HG03342 (cell line): ENCODE results near the gene GJA9.
"Not testable (repeated sequence)": the region's sequence is repeated elsewhere in the genome, so short reads cannot be mapped to it uniquely, and the experiment has no call there.

Experiments
- ATAC-seq: cut with Tn5 transposase; IDR thresholded peaks from one replicate; pipeline ENCODE4 v1.9.1; 2021; ENCODE audit warnings: mild to moderate bottlenecking, moderate library complexity; ENCODE audit not compliant: unreplicated experiment

GJA9 gene

DNA sequence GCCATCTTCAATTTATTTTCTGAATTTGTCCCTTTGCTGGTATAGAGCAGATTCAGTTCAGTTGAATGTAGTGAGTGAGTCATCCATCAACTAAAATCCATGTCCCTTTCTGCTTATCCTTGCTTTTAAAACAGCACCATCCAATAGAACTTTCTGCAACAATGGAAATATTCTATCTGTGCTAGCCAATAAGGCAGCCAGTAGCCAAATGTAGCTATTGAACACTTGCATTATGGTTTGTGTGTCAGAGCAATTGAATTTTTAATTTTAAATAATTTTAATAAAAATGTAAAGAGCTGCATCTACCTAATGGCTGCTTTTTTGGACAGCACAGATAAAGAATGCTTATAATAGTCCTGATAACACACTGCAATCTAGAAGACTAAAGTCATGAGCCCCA lies at the start of gene GJA9:
TSS of gene GJA9 (minus strand) at position 101 of the 400 bp plus-strand sequence. CDS start 5,489 bp downstream, outside the sequence.
- ATAC-seq: no peak

DNA sequence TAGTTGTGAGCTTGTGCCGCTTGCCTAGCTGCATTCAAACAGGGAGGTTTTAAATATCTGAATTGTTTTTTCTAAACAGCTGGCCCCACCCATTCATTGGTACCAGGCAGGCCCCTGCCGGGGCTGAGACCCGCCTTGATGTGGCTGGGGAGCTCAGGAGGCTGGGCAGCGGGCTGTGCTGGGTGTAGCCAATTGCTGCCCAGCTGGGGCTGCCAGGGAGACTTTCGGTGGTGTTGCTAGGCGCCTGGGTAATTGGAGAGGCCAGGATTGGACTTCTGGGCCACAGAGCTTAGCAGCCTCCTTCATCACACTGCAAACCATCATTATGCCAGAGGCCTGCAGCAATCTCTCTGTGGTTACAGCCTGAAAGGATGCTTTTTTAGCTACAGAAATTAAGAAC lies 48.1 kb upstream of the GJA9 start:
- no peak for ATAC-seq

DNA sequence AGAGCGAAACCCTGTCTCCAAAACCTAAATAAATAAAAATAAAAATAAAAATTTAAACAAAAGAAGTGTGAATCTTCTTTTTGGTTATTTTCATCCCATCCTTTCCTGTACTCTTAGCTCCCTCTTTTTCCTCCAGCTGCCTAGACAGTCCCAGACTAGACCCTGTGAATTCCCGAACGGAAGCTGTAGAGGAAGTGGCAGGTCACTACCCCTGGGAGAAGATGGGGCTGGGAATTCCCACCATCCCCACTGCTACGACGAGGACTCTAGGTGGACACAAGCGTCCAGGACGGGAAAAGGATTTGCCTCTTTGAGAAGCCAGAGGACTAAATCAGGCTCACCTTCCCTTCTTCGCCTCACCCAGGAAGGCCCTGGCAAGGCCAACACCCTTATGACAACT lies 47.7 kb upstream of the GJA9 start:
- no peak for ATAC-seq

DNA sequence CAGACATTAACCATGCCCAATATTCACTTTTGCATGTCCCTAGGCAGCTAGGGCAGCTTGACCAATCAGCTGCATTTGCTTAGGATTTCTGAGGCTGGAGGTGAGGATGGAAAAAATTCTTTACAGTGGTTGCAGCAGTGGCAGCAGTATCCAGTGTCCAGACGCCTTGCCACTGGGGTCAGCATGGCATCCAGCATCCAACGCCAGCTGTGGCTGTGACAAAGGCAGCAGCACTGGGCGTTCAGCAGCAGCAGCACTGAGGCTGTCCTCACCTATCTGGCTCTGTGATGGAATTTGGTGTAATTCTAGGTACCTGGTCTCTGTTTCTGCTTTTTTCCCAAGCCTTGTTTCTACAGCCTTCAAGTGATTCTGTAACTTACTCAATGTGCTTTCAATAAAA lies 44.7 kb upstream of the GJA9 start:
- ATAC-seq: no peak

DNA sequence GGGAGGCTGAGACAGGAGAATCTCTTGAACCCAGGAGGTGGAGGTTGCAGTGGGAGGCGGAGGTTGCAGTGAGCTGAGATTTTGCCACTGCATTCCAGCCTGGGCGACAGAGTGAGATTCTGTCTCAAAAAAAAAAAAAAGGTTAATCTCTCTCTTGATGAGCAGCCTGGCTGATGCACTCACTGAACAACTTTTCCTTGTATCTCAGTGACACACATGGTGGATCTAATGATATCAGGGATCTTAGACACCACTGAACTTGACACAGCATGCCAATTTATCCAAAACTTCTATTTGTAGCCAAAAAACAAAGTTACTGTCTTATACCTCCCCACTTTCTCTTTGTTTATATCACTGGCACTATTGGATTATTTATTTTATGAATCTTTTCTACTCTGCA lies 44.0 kb upstream of the GJA9 start:
- no peak for ATAC-seq

DNA sequence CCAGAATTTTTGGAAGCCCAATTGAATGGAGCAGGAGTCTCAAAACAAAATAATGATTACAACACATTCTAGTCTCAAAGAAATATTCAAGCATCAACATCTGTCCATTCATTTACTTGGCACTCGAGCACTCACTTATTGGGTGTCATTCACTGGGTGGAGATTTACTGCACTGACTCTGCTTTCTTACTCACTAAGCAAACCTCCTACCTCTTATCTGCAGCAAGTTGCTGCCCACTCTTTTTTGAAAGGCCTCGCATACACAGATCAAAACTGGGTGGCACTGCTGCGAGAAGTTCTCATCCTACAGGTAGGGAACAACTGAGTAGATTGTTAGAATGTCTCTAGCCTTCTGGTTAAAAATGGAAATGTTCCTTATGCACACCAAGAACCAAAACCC lies 42.2 kb upstream of the GJA9 start:
- no peak for ATAC-seq

DNA sequence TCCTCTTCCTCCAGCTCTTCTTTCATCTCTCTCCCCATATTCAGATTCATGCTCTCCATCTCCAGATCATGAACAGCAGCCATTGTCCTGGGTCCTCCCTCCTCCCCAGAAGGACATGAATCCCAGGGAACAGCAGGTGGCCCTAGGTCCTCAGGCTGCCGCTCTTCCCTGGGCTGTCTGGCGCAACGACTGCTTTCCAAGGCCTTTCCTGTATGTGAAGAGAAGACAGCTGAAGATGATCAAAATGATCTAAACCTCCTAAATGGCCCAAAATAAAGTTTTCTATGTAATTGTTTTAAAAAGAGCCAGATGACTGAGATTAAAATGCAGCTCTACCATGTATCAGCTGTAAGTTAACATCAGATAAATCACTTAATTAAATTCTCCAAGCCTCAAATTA lies 37.7 kb upstream of the GJA9 start:
- no peak for ATAC-seq

DNA sequence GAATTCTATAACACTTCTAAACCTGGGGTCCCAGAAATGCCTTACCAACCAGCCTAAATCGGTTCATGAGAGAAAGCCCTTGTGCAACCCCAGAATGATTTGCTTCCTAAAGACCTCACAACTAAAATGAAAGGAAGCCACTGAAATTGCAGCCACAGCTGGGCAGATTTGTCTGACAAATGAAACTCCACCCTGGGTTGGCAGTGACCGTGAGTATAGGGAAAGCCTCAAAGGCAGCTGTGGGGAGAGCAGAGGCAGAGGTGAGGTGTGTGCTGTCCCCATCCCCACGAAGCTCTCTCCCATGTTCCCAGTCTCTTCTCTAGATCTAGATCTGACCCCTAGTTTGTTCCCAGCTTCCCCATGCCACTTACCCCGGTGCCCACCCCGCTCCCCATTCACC lies 37.2 kb upstream of the GJA9 start:
- no peak for ATAC-seq

DNA sequence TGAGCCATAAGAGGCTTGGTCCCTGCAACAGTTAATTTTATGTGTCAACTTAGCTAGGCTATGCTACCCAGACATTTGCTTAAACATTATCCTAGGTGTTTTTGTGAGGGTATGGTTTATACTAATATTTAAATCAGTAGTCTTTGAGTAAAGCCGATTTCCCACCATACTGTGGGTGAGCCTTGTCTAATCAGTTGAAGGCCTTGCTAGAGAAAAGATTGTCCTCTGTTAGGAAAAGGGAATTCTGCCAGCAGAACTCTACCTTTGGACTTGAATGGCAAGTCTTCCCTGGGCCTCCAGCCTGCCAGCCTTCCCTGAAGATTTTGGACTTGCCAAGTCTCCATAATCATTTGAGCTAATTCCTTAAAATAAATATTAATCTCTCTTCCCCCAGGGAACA lies 36.4 kb upstream of the GJA9 start:
- ATAC-seq: no peak

DNA sequence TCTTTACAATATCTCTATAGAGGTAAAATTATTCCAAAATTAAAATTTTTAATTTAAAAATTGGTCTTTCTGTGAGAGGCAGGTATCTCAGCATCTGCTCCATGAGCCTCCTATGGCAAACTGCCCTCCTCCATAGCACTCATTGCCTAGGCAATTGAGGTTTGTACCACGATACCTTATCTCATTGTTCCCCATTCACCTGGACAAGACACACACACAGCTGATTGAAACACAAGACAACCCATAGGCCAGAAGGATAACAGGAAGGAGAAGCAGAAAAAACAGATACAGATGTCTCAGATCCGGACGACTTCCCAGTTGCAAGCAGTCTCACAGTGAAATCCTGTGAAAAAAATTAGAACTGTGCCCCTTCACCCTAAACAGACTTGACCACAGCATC lies 36.0 kb upstream of the GJA9 start:
- ATAC-seq: no peak

DNA sequence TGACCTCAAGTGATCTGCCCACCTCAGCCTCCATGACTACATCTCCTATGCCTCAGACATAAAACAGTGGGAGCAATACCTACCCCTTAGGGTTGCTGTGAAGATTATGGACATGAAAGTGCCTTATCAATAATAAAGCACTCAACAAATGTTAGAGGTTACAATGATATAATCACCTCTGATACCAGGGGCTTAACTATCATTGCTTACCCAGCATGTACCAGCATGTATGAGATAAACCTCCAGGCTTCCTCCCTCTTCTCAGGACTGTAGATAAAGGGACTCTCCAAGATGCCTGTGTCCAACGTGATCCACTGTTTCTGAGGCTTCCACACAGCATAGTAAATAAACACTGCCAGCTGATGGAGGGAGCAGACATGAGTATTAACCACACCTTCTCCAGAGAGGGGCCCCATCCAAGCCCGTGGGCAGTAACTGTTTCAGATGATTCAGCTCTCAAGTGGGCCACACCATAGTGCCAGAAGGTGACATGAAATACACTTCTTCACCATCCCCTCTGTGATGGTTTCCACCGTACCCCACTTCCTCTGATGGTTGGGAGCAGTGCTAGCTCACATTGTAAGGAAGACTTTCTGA lies 34.1 kb upstream of the GJA9 start:
- ATAC-seq: no peak

DNA sequence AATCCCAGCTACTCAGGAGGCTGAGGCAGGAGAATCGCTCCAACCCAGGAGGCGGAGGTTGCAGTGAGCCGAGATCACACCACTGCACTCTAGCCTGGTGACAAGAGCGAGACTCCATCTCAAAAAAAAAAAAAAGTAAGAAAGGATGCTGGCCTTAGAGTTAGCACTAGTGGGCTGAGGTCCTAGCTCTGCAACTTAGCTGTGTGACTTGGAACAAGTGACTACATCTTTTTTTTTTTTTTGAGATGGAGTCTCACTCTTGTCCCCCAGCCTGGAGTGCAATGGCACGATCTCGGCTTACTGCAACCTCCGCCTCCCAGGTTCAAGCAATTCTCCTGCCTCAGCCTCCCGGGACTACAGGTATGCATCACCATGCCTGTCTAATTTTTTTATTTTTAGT lies 33.5 kb upstream of the GJA9 start:
- ATAC-seq: not testable (repeated sequence)

DNA sequence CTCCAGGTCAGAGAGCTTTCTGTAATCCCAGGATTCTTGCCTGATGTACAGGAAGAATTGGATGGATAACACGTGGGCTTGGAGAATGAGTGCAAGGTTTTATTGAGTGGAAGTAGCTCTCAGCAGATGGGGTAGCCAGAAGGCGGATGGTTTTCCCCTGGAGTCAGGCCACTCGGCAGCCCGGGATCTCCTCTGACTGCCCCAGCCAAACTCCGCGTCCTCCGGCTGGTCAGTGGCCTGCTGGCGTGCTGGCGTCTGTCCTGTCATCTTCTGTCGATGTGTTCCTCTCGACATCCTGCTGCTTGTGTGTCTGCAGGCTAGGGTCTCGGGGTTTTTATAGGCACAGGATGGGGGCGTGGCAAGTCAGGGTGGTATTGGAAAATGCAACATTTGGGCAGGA lies 27.4 kb upstream of the GJA9 start:
- ATAC-seq: no peak

DNA sequence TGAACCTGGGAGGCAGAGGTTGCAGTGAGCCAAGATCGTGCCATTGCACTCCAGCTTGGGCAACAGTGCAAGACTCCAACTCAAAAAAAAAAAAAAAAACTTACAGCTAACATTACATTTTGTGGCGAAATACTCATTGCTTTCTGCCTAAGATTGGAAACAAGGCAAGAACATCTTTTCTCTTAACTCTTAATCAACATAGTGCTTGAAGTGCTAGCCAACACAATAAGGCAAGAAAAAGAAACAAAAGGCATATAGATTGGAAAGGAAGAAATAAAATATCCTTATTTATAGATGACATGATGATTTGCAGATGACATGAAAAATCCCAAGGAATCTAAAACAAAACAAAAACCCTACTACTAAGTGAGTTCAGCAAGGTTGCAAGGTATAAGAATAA lies 24.6 kb upstream of the GJA9 start:
- ATAC-seq: no peak

DNA sequence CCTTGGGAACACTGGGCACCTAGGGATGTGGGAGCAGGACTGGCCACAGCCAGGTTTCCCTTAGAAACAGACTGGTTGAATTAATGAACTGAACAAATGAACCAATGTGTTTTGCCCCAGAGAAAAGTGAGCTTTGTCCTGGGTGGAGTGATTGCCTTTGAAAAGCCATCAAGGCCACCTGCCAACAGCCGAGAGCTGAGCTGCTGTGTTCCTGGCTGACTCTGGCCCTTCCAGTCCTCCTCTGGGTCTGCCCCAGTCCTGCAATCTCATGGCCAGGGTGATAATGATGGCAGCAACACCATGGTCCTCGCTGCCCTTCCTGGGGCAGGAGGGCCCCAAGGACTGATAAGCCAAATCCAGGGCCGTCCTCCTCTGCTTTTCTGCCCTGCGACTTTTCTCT lies 18.2 kb upstream of the GJA9 start:
- ATAC-seq: no peak

DNA sequence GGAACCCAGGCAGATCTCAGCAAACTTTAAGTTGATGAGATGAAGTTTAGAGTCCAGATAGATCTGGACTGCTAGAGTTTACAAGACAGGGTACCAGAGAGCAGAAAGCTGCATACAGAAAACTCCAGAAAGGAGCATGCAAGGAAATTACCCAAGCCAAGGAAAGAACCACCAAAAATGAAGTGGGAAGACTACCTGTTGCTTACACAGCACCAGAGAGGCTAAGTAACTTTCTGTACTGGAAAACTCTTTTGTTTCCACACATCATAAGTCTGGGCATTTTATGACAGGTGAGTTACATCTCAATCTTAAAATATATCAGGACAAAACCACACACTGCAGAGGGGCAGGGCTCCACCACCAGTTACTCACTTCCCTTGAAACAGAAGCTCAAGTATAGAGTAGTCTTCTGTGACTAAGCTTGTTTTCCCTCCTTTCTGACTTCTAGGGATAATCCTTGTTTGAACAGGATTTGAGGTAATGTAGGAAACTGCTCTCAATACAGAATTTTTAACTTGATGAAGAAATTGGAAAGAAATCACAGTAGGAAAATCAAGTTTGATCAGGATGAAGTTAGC lies 17.4 kb upstream of the GJA9 start:
- ATAC-seq: no peak

DNA sequence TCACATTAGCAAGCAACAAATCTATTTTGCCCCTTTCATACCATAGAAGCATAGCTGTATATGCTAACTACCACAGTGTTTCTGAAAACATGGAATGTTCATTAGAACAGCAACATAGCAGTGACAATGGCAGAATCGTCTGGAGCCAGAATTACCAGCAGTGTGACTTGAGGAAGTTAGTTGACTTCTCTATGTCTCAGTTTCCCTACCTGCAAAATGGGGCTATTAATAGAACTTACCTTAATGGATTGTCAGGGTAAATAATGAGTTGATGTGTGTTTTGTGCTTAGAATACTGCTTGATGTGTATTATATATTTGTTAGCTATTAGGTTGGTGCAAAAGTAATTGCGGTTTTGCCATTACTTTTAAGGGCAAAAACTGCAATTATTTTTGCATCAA lies 14.8 kb upstream of the GJA9 start:
- ATAC-seq: no peak

DNA sequence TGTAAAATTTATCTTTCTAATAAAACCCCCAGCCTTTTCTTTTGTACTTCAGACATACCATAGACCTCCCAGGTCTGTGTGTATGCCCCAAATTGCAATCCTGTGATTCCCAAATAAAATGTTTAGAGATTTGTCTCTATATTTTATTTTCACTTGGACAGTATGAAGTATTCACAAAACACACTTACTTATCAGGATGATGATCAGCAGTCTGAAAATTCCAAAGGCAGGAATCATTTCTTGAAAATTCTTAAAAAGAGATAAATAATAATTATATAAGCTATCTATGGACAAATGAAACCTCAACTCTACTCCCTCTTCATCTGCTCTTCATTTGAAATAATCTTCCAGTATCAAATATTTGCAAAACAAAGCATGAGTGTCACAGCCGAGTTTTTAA lies 11.6 kb upstream of the GJA9 start:
- no peak for ATAC-seq

DNA sequence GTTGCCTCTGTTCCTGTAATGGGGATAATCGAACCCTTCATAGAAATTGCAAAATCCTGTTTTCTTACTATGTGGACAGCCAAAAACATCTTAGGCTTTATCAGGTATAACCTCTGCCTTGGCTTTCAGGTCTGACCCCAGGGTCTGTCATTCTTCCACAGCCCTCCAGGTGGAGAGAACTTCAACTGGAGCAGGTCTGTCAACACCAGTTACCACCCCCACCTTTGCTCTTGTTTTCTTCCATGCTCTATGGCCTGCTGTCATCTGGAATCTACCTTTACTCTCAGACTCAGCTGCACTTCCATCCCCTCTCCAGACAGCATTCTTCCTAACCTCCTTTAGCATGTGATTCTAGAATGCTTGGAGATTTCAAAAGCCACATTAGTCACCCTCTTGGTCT lies 10.4 kb upstream of the GJA9 start:
- no peak for ATAC-seq

DNA sequence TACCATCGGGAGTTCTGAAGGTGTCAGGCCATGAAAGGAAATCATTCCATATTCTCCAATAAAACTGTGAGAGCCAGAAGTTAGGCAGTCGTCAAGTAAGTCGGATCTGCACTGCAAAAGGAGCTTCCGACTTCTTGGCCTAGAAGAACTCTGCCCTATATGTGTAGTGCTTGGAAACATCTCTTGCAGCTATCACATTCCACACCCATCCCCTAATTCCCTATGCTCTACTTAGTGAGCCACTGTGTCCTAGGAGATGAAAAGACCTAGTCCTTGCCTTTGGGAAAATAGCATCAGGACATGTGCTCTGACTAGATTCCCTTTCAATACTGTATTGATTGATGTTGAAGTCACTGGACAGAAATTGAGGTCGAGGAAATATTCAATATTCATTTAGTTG lies 8.2 kb upstream of the GJA9 start:
- ATAC-seq: no peak

DNA sequence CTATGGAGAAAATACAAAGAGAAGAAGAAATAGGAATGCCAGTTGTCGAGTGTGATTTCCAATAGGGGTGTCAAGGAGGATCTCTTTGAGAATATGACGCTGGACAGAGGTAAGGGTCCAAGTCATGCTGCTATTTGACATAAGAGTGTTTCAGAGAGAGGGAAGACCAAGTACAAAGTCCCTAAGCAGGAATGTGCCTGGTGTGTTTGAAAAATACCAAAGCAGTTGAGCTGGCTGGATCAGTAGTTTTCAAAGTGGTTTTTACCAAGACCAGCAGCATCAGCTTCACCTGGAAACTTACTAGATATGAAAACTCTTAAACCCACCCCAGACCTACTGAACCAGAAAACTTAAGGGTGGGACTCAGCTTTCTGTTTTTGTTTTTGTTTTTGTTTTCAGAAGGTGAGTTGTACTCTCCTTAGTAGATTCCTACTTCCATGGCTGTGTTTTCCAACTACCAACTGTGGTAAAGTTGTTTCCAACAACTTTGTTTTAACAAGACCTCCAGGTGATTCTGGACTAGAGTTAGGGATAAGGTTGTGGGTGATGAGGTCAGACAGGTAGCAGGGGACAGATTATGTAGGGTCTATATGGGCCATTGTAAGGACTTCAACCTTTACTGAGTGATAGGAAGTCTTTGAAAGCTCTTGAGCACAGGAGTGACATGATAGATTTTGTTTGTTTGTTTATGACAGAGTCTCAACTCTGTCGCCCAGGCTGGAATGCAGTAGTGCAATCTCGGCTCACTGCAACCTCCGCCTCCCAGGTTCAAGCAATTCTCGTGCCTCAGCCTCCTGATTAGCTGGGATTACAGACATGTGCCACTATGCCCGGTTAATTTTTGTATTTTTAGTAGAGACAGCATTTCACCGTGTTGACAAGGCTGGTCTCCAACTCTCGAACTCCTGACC lies 7.3 kb upstream of the GJA9 start:
- no peak for ATAC-seq

DNA sequence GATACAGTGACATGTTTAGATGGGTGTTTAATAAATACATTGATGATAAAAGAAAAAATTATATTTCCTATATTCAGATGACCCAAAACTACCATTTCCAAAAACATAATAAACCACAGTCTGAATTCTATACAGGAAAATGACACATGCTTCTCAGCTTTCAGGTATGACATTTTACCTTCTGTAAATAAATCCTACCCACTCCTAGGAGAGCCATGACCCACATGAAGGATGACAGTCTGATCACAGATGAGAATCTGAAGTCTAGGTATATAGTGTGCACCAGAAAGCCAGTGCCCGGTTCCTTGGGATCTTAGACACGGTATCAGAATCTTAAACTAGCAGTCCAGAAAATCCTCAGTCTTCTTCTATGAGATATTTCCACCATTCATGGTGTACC lies 3.7 kb upstream of the GJA9 start:
- ATAC-seq: no peak
